ENCODE data around the gene HNF1B. TPM values are rescaled to one million over a fixed set of nuclear protein-coding genes. Genes with fewer than 3 reads are reported as not detected.

Gene HNF1B
- polyA plus RNA-seq, 1 of the 3 experiments (the other 2 are of a cell fraction) = not detected

DNA sequence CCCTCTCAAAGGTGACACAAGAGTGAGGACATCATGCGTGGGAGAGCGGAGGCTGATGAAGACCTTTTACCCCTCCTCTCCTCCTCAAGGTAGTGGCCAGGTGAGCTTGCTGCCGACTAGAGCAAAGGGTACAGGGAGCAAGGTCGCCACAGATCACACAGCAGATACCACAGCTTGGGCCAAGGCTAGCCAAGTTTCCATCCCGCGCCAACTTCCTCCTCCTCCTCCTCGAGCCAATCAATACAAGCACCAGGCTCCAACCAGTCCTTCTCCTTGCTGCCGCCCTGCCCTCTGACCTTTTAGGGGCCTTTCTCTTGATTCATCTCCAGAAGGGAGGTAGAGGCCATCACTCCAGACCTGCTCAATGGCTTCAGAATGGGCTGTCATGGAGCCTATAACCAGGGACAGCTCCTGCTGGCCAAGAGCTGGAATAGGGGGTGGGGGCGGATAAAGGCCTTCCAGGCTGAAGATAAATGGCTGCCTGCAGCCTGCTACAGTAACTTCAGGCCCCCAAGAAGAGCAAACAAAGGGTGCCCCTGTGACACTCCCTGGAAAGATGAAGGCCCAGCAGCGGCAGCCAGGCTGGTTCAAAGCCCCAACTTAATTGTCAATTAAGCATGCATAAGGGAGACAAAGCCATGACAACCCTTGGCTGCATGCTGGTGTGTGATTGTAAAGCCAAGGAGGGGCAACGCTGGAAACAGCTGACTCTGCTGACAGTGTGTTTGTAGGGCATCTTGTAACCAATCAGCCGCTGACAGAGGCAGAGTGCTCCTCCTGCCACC lies 17.8 kb downstream of the HNF1B start:
- no peaks in the 10 kb centered on the region for H3K36me3 ChIP-seq (replicated peaks in 1 of 2; ENCODE audit: control insufficient read depth in 1 of 2, insufficient read depth in 2 of 2, low read length in 1 of 2)
- H3F3A ChIP-seq (replicated peaks; ENCODE audit: insufficient read depth) = no peaks in the 10 kb centered on the region
- POLR2A ChIA-PET = no interaction called here
- no peaks in the 10 kb centered on the region for H3K4me1 ChIP-seq (ENCODE audit: control insufficient read depth in 1 of 2, insufficient read depth in 2 of 2, low read depth in 1 of 2, low read length in 1 of 2)
- no peaks in the 10 kb centered on the region for H3K79me2 ChIP-seq (ENCODE audit: insufficient read depth)
- TF ChIP-seq MEF2A (IDR thresholded peaks at IDR 0.05; ENCODE audit: borderline replicate concordance, low read depth) (no peak), NFIC (IDR thresholded peaks at IDR 0.05; ENCODE audit: borderline replicate concordance) (no peak), FOXM1 (IDR thresholded peaks at IDR 0.05; ENCODE audit: low read depth) (no peak), FOXJ3 (CRISPR knock-in tag; IDR thresholded peaks at IDR 0.05) (no peak), ZBTB33 (IDR thresholded peaks at IDR 0.05; ENCODE audit: borderline replicate concordance, low read depth) (no peak), POLR2AphosphoS5 (IDR thresholded peaks at IDR 0.05; ENCODE audit: low read depth, low read length) (no peak), EP300 (IDR thresholded peaks at IDR 0.05; ENCODE audit: borderline replicate concordance in 1 of 2, low read depth in 1 of 2, low read length in 1 of 2) (no peak), TEAD4 (IDR thresholded peaks at IDR 0.05; ENCODE audit: borderline replicate concordance, insufficient read depth) (no peak), RCOR1 (IDR thresholded peaks at IDR 0.05; ENCODE audit: low read length) (no peak), SMC3 (IDR thresholded peaks at IDR 0.05; ENCODE audit: low read depth, low read length) (no peak), FOSL2 (IDR thresholded peaks at IDR 0.05; ENCODE audit: borderline replicate concordance, low read depth) (no peak)
- TF ChIP-seq, protein P1, sequence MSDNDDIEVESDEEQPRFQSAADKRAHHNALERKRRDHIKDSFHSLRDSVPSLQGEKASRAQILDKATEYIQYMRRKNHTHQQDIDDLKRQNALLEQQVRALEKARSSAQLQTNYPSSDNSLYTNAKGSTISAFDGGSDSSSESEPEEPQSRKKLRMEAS (IDR thresholded peaks at IDR 0.05; ENCODE audit: low read depth) = no peak
- TF ChIP-seq, protein P2, sequence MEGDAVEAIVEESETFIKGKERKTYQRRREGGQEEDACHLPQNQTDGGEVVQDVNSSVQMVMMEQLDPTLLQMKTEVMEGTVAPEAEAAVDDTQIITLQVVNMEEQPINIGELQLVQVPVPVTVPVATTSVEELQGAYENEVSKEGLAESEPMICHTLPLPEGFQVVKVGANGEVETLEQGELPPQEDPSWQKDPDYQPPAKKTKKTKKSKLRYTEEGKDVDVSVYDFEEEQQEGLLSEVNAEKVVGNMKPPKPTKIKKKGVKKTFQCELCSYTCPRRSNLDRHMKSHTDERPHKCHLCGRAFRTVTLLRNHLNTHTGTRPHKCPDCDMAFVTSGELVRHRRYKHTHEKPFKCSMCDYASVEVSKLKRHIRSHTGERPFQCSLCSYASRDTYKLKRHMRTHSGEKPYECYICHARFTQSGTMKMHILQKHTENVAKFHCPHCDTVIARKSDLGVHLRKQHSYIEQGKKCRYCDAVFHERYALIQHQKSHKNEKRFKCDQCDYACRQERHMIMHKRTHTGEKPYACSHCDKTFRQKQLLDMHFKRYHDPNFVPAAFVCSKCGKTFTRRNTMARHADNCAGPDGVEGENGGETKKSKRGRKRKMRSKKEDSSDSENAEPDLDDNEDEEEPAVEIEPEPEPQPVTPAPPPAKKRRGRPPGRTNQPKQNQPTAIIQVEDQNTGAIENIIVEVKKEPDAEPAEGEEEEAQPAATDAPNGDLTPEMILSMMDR (IDR thresholded peaks at IDR 0.05) = no peak
- TF ChIP-seq, protein P3, sequence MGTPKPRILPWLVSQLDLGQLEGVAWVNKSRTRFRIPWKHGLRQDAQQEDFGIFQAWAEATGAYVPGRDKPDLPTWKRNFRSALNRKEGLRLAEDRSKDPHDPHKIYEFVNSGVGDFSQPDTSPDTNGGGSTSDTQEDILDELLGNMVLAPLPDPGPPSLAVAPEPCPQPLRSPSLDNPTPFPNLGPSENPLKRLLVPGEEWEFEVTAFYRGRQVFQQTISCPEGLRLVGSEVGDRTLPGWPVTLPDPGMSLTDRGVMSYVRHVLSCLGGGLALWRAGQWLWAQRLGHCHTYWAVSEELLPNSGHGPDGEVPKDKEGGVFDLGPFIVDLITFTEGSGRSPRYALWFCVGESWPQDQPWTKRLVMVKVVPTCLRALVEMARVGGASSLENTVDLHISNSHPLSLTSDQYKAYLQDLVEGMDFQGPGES (IDR thresholded peaks at IDR 0.05; ENCODE audit: low read depth, low read length) = no peak
- TF ChIP-seq, protein P4, sequence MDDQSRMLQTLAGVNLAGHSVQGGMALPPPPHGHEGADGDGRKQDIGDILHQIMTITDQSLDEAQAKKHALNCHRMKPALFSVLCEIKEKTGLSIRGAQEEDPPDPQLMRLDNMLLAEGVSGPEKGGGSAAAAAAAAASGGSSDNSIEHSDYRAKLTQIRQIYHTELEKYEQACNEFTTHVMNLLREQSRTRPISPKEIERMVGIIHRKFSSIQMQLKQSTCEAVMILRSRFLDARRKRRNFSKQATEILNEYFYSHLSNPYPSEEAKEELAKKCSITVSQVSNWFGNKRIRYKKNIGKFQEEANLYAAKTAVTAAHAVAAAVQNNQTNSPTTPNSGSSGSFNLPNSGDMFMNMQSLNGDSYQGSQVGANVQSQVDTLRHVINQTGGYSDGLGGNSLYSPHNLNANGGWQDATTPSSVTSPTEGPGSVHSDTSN (IDR thresholded peaks at IDR 0.05) = no peak
- CTCF ChIA-PET = interaction anchor here (0.6 kb wide), 1 partner anchor 15 kb away, joined by 3 read pairs; no protein-coding TSS in a partner anchor
- H3K9me2 ChIP-seq = no peaks in the 10 kb centered on the region
- no peaks in the 10 kb centered on the region for H3K9me3 ChIP-seq
- H3K27ac ChIP-seq (ENCODE audit: low read depth in 2 of 2, low read length in 1 of 2) = no peak overlapping the region
- H3K4me3 ChIP-seq (ENCODE audit: low read depth in 2 of 2, low read length in 1 of 2) = no peak overlapping the region
- 77% methylated on average over 12 of the region's 12 CpGs for WGBS (ENCODE audit: low lambda C conversion rate)
- no peak overlapping the region for H3K4me2 ChIP-seq
- no peak overlapping the region for H3K9ac ChIP-seq
- H3K27me3 ChIP-seq (ENCODE audit: insufficient read depth) = no peaks in the 10 kb centered on the region
- DNase-seq = no peak
- H4K20me1 ChIP-seq (ENCODE audit: insufficient read depth) = no peaks in the 10 kb centered on the region
- no peak overlapping the region for H2AFZ ChIP-seq (ENCODE audit: low read depth)

Measured in SK-N-SH (cell line).